ENCODE results near the gene TMEM259.

DNA sequence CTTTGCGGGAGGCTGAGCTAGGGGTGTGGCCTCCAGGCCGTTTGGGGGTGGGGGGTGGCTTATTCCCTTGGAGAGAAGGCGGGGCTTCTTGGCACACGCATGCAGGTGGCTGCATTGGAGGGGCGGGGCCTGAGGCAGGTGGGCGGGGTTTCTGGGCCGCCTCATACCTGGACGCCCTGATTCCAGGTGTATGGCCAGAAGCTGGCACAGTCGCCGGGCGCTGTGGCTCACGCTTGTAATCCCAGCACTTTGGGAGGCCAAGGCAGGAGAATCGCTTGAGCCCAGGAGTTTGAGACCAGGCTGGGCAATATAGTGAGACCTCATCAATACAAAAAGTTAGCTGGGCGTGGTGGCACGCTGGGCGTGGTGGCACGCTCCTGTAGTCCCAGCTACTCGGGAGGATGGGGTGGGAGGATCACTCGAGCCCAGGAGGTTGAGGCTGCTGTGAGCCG, 26.8 kb upstream of the TMEM259 start:
- TF ChIP-seq, protein P1, sequence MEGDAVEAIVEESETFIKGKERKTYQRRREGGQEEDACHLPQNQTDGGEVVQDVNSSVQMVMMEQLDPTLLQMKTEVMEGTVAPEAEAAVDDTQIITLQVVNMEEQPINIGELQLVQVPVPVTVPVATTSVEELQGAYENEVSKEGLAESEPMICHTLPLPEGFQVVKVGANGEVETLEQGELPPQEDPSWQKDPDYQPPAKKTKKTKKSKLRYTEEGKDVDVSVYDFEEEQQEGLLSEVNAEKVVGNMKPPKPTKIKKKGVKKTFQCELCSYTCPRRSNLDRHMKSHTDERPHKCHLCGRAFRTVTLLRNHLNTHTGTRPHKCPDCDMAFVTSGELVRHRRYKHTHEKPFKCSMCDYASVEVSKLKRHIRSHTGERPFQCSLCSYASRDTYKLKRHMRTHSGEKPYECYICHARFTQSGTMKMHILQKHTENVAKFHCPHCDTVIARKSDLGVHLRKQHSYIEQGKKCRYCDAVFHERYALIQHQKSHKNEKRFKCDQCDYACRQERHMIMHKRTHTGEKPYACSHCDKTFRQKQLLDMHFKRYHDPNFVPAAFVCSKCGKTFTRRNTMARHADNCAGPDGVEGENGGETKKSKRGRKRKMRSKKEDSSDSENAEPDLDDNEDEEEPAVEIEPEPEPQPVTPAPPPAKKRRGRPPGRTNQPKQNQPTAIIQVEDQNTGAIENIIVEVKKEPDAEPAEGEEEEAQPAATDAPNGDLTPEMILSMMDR (IDR thresholded peaks at IDR 0.05) = no peak
- TF ChIP-seq POLR2A (IDR thresholded peaks at IDR 0.05) (no peak), POLR2AphosphoS5 (IDR thresholded peaks at IDR 0.05) (no peak), EP300 (IDR thresholded peaks at IDR 0.05; ENCODE audit: low read depth) (no peak)
